HG03196 (cell line): Measurements from ENCODE around the gene URGCP.

Experiments used
- ATAC-seq: cut with Tn5 transposase; IDR thresholded peaks from one replicate; pipeline ENCODE4 v1.9.1; 2021; ENCODE audit not compliant: unreplicated experiment

The URGCP gene

GRCh38 chr7:43906331-43907010 lies at the start of gene URGCP:
TSS of gene URGCP (minus strand) at chr7:43906596. CDS start at chr7:43906575, 21 bp downstream.
- peak; percentile 75 for ATAC-seq

- no peak for ATAC-seq
These were observed 49.6 kb upstream of the URGCP start for GRCh38 chr7:43956027-43956426.

- ATAC-seq = no peak
These were observed 48.3 kb upstream of the URGCP start for GRCh38 chr7:43954524-43955228.

GRCh38 chr7:43953071-43953470 lies 46.7 kb upstream of the URGCP start:
- ATAC-seq = no peak

GRCh38 chr7:43952028-43952427 lies 45.6 kb upstream of the URGCP start:
- no peak for ATAC-seq

- ATAC-seq = no peak
These were observed 37.9 kb upstream of the URGCP start for GRCh38 chr7:43944286-43944685.

GRCh38 chr7:43943417-43944187 lies 37.2 kb upstream of the URGCP start:
- no peak for ATAC-seq

GRCh38 chr7:43942997-43943396 lies 36.6 kb upstream of the URGCP start:
- no peak for ATAC-seq

- no peak for ATAC-seq
These were observed 35.9 kb upstream of the URGCP start for GRCh38 chr7:43942250-43942649.

GRCh38 chr7:43938892-43939482 lies 32.6 kb upstream of the URGCP start:
- no peak for ATAC-seq

- no peak for ATAC-seq
These were observed 31.0 kb upstream of the URGCP start for GRCh38 chr7:43937444-43937843.

- no peak for ATAC-seq
These were observed 27.6 kb upstream of the URGCP start for GRCh38 chr7:43933902-43934560.

GRCh38 chr7:43931346-43931745 lies 24.9 kb upstream of the URGCP start:
- ATAC-seq = no peak

- ATAC-seq = no peak
These were observed 23.4 kb upstream of the URGCP start for GRCh38 chr7:43929529-43930457.

GRCh38 chr7:43927810-43928209 lies 21.4 kb upstream of the URGCP start:
- no peak for ATAC-seq

- ATAC-seq = no peak
These were observed 20.4 kb upstream of the URGCP start for GRCh38 chr7:43926798-43927123.

- ATAC-seq = peak; percentile 87
These were observed 19.8 kb upstream of the URGCP start, which contains the start of gene UBE2D4 for GRCh38 chr7:43925984-43926797. TSS of gene UBE2D4 (plus strand) at chr7:43926436. CDS start at chr7:43926533, 97 bp downstream.

- ATAC-seq = no peak
These were observed 16.3 kb upstream of the URGCP start for GRCh38 chr7:43922726-43923125.

GRCh38 chr7:43921423-43921822 lies 15.0 kb upstream of the URGCP start:
- ATAC-seq = no peak
